ENCODE results near the gene GNG13. TPM values are rescaled to one million over a fixed set of nuclear protein-coding genes. Genes with fewer than 3 reads are reported as not detected.
"Not testable (repeated sequence)": the region's sequence is repeated elsewhere in the genome, so short reads cannot be mapped to it uniquely, and the experiment has no call there.

The GNG13 gene
- total RNA-seq, 2 donors from 2014 or later, result not detected

GRCh38 chr16:833411-833810 lies 32.9 kb upstream of the GNG13 start:
- ATAC-seq (no peak), DNase-seq (no peak)
- intact Hi-C loops (cut with DNase I), result no loop called here

DNA sequence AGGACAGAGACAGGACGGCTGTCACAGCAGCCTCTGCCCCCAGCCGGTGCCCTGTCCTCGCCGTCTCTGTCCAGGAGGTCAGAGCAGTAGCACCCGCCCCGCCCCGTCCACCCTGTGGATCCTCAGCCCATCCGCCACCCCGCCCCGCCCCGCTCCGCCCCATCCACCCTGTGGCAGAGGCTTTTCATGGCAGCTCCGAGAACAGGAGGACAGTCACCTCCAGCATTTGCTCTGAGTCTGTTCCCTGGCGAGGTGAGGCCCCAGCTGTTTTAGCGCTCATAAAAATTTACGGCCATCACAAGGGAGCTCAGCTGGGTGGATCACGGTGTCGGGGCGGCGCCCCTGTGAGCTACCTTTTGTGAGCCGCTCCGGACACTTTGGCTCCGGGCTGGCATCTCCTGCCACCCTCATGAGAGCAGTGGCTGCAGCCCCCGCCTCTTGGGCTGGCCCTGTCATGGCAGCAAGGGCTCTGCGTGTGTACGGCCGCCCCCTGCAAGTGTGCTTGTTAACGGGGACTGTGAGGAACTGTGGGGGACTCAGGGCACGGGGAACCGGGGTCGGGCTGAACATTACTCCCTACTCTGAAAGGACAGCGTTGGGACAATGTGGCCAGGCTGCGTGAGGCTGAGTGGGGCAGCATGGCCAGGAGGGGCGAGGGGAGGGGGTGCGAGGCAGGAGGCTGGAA lies 32.3 kb upstream of the GNG13 start:
- ATAC-seq (no peak), DNase-seq (no peak)
- intact Hi-C loops (cut with DNase I), result no loop called here

- no peak for DNase-seq
- intact Hi-C loops (cut with DNase I), result no loop called here
- ATAC-seq, result no peak
Measured at GRCh38 chr16:831571-832413, 31.3 kb upstream of the GNG13 start.

DNA sequence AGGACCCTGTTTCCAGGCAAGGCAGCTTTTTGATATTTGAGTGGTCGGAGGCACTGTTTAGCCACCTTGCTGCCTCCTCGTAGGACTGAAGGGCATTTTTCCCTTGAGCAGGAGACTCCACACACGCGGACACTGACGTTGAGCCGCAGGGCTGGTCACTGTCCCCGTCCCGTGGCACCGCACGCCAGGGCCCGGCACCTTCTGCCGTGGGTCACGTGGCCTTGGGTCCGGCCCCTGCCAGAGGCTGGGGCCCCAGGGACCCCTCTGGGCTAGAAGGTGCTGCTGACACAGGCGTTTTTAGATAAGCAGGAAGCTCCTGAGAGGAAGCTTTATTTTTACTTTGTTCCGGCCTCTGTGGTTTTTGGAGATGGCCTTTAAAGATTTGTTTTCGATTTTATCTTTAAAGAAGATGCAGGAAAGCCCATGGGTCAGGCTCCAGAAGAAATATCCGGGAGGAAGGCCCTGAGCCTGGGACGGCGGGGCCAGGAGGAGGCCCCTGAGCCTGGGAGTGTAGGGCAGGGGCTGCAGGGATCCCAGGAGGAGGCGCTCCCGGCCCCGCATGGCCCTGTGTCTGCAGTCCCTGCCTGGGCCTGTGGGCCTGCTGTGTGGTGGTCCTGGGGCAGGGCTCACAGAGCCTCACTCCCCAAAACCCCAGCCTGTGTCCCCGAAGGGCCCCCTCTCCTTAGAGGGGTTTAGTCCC lies 30.5 kb upstream of the GNG13 start:
- no peak for DNase-seq
- ATAC-seq, result no peak
- intact Hi-C loops (cut with DNase I), result no loop called here

DNA sequence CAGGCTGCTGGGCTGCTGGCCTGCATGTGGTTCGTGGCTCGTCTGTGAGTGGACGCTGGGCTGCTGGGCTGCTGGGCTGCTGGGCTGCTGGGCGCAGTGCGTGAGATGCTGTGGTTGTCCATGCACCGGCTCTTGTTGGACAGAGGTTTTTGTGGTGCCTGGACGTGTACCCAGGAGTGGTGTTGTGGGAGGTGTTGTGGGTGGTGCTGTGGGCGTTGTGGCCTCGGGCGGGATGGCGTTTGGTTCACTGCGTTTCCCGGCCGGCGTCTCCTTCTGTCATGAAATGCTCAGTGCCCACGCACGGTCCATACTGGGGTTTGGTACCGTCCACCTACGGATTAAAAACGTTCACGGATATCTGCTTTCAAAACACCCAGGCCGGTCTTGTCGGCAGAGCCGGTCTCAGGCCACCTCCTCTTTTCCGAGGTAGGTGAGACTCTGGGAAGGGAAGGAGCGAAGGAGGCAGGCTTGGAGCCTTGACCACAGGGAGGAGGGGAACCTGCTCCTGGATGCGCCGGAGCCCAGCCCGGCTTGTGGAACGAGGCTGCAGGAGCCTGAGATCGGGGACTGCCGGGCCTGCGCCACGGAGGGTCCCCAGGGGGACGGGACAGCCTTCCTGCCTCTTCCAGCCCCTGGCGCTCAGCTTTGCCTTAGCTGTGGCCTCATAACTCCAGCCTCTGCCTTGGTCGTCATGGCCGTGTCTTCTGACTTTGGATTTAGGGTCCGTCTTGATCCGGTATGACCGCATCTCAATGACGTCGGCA lies 29.8 kb upstream of the GNG13 start:
- intact Hi-C loops (cut with DNase I), result no loop called here
- ATAC-seq (no peak), DNase-seq (no peak)

DNA sequence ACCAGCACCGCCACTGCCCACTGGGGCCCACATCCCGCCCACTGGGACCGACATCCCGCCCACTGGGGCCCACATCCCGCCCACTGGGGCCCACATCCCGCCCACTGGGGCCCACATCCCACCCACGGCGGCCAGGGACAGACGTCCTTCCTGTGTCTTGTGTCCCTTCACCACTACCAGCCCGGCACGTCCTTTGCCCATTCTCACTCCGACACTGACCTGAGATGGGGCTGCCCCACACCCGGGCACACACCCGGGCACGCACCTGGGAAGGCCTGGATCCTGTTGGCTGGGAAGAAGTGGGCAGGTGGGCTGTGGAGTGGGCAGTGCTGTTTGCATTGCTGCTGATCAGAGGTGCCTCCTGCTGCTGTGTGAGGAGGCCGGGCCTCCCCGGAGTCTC lies 28.4 kb upstream of the GNG13 start:
- ATAC-seq (no peak), DNase-seq (no peak)
- intact Hi-C loops (cut with DNase I), result no loop called here

- ATAC-seq (no peak), DNase-seq (no peak)
- intact Hi-C loops (cut with DNase I), result no loop called here
Measured at GRCh38 chr16:827513-827912, 27.0 kb upstream of the GNG13 start.

DNA sequence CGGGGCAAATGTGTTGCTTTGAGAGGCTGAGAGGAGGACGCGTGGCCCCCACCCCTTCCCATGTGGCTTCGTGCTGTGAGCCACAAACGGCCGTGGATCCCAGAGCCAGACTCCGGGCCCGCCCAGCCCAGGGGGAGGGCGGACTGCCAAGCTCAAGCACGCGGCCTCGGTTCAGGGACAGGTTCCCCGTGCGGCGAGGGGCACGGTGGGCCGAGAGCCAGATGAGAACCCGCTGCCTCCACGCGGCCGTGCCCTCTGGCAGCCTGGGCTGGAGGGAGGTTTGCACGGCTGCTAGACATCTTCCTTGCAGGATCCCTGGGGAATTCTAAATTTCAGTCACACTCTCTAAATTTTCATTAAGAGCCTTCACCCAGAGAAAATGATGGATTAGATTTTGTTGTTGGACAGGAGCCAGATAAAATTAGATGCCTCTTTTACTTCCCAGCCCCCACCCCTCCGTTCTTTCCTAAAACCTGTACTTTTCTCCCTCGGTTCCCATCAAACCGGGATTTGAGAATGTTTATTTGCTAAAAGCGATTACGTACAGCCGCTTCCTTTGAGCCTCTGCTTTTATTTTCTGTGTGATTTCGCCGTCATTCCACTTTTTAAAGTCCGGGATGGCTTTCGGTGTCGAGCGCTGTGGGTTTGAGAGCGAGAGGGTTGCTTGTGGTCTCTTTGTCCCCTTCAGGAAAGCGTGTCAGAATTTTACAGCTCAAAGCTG lies 25.0 kb upstream of the GNG13 start:
- ATAC-seq, result no peak
- intact Hi-C loops (cut with DNase I), result no loop called here
- DNase-seq, result no peak

DNA sequence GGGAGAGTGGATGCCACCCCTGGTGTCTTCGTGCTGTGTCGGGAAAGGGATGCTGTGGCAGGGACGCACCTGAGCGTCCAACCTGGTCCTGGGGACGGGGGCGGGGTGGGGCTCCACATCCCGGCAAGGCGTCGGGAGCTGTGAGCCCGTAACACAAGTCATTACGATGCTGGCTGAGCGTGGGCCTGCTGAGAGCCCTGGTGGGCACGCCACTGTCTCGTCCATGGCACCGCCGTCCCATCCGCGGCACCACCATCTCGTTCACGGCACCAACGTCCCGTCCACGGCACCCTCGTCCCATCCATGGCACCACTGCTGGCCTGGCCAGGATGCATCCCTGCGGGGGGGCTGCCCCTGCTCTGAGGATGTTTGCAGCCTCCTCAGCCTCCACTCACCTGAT lies 24.1 kb upstream of the GNG13 start:
- ATAC-seq (no peak), DNase-seq (no peak)
- intact Hi-C loops (cut with DNase I), result no loop called here

GRCh38 chr16:824194-824593 lies 23.7 kb upstream of the GNG13 start:
- no peak for DNase-seq
- no peak for ATAC-seq
- intact Hi-C loops (cut with DNase I), result no loop called here

DNA sequence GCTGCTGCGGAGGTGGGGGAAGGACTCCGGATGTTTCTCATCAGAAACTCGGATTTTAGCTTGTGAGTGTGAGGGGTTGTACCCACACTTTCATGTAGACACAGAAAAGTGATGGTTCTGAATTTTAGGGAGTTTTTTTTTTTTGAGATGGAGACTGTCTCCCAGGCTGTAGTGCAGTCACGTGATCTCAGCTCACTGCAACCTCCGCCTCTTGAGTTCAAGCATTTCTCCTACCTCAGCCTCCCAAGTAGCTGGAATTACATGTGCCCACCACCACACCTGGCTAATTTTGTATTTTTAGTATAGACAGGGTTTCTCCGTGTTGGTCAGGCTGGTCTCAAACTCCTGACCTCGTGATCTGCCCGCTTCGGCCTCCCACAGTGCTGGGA lies 22.4 kb upstream of the GNG13 start:
- DNase-seq, result no peak
- intact Hi-C loops (cut with DNase I), result no loop called here
- ATAC-seq, result no peak

DNA sequence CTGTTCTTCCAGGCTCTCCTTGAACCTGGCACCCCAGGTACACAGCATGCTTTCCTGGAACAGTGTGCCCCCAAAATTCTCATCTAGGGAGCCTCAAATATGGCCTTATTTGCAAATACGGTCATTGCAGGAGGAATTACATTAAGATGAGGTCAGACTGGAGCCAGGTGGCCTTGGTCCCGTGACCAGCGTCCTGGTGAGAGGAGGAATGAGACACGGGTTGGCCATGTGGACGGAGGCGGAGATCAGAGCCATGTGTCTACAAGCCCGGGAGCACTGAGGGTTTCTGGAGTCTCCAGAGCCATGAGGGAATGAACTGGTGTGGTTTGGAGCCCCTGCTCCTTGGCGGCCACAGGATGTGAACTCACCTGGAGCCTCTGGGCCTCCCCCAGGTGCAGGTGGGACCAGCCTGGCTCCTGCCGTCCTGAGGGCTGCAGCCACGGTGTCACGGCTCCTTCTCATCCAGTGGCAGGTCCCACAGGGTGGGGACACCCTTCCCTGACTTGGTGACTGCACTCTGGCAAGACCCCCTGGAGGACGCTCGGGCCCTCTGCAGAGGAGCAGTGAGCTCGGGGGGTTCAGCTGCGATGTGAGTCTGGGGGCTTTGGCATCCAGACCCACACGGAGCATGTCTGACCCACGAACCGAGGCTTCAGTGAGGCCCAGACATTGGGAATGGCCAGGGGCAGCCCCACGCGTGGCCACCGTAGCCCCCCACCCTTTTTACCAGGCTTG lies 21.8 kb upstream of the GNG13 start:
- intact Hi-C loops (cut with DNase I), result no loop called here
- DNase-seq, result no peak
- no peak for ATAC-seq

DNA sequence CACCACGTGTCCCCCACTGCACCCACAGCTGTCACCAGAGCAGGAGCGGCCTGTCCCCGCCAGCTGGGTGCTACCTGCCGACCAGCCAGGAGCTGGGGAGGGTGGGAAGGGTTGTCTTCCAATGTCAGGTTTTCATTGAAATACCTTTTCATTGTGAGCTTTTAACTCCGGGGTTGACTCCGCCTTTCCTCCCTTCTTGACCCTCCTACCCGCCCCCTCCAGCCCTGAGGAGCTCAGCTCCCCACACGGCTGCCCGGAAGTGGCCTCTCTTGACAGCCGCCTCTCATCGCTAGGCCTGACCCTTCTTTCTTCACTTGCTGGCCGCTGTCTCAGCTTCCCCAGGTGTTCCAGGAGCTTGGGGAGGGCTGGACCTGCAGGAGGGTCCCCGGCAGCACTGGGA lies 21.2 kb upstream of the GNG13 start:
- intact Hi-C loops (cut with DNase I), result no loop called here
- DNase-seq, result no peak

DNA sequence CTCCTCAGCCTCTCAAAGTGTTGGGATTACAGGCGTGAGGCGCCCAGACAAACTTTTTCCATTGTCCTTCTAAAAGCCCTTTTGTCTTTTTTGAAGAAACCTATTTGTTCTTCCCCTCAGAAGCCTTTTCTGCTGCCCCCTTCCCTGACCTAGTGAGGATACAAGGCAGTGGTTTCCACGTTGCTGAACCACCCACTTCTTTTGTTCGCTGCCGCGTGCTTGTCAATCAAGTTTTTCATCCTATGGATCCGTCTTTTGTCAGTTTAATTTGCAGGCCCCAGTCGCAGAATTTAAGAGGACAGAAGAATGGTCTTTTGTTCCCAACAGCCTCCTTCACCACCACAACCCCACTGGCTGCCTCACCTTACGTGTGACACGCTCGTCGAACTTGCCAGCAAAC lies 20.2 kb upstream of the GNG13 start:
- no peak for ATAC-seq
- intact Hi-C loops (cut with DNase I), result no loop called here
- no peak for DNase-seq

More for the DNA sequence above, 21.2 kb upstream of the GNG13 start:
- ATAC-seq, result no peak

DNA sequence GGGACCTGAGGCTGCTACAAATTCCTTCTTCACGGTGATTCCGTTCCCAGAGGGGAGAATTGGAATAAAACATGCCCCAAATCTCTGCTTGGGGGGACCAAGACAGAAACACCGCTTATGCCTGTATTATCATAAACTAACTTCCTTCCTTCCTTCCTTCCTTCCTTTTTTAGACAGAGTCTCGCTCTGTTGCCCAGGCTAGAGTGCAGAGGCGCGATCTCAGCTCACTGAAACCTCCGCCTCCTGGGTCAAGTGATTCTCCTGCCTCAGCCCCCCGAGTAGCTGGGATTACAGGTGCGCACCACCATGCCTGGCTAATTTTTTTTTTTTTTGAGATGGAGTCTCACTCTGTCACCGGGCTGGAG lies 19.5 kb upstream of the GNG13 start:
- intact Hi-C loops (cut with DNase I); DNase-seq; ATAC-seq: not testable (repeated sequence)

- intact Hi-C loops (cut with DNase I), result loop anchor here in 1 of 2 donors (5.0 kb wide), 1 partner anchor 233 kb away; no protein-coding TSS in a partner anchor
- ATAC-seq (no peak), DNase-seq (no peak)
Measured at GRCh38 chr16:819336-820043, 19.0 kb upstream of the GNG13 start.

DNA sequence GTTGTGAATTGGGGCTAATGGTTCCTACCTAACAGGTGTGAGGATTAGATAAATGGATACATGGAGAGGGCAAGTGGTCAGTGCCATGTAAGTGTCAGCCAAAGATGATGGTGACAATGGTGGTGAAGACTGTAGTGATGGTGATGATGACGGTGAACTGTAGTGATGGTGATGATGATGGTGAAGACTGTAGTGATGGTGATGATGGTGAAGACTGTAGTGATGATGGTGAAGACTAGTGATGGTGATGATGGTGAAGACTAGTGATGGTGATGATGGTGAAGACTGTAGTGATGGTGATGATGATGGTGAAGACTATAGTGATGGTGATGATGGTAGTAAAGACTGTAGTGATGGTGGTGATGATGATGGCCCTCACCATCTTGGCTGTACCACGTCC lies 18.1 kb upstream of the GNG13 start:
- ATAC-seq (no peak), DNase-seq (no peak)
- intact Hi-C loops (cut with DNase I), result loop anchor here in 1 of 2 donors (5.0 kb wide), 1 partner anchor 234 kb away; no protein-coding TSS in a partner anchor

Data from left cardiac atrium (tissue), 4 donors.